ENCODE results near the gene RAVER1.

DNA sequence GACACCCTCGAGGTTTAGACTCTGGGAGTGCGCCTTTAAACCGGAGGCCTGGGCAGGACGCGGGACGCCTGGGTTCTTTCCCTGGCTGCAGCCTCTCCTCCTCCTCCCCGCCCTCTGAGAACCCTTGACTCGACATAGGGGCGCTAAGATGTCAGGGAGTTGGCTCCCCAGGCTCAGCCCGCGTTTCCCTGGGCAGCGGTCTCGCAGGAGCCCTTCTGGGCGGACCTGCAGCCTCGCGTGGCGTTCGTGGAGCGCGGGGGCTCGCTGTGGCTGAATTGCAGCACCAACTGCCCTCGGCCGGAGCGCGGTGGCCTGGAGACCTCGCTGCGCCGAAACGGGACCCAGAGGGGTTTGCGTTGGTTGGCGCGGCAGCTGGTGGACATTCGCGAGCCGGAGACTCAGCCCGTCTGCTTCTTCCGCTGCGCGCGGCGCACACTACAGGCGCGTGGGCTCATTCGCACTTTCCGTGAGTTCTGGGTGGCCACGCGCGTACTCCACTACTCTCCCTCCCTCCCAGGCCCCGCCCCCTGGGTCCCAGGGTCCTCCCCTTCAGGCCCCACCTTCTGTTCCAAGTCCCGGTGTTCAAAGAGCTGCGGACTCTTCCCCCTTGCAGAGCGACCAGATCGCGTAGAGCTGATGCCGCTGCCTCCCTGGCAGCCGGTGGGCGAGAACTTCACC is 42.3 kb downstream of the RAVER1 start:
- TF ChIP-seq CTCF (conservative IDR thresholded peaks at IDR 0.05) (no peak), ZFX (IDR thresholded peaks at IDR 0.05) (no peak)
